Panc1 (cell line): Measurements from ENCODE around the gene CLIP4. TPM values are rescaled to one million over a fixed set of nuclear protein-coding genes. Genes with fewer than 3 reads are reported as not detected.

Experiments used
- ATAC-seq: fragments of 200-7000 bp; cut with Tn5 transposase; 2 replicates; pipeline ENCODE4 v1.9.1; 2020; ENCODE audit warnings: mild to moderate bottlenecking, moderate library complexity
- BruUV-seq: library from RNA; stranded (reverse); fragments of 400-500 nt; replicated peaks from 2 replicates; lab custom pipeline; 2021; lab: Mats Ljungman, UMichigan
- CTCF ChIA-PET: fragments of 300-600 bp; sonication (Branson Sonifier 250); formaldehyde crosslinking; loops from one replicate; lab custom pipeline; 2022; ENCODE audit warnings: antibody characterized with exemption; lab: Charles Lee
- POLR2A ChIA-PET: fragments of 300-600 bp; sonication (Branson Sonifier 250); formaldehyde crosslinking; loops from one replicate; lab custom pipeline; 2022; ENCODE audit warnings: antibody characterized with exemption; lab: Charles Lee
- DNase-seq: peaks from one replicate; pipeline ENCODE4 v3.0.0-alpha.2; 2010; ENCODE audit warnings: low read depth, low spot score
- H3K27ac ChIP-seq: 2 replicates; pipeline ENCODE4 v1.5.1; 2011; ENCODE audit warnings: mild to moderate bottlenecking, low read length, inconsistent platforms
- H3K27me3 ChIP-seq: fragments of 200-500 bp; sonication (Bioruptor generic); 2 replicates; pipeline ENCODE4 v1.6.0; 2014; ENCODE audit warnings: low read length, inconsistent platforms; ENCODE audit not compliant: control insufficient read depth, insufficient read depth
- H3K36me3 ChIP-seq: fragments of 200-500 bp; sonication (Bioruptor generic); 2 replicates; pipeline ENCODE4 v1.5.1; 2014; ENCODE audit warnings: inconsistent platforms, mild to moderate bottlenecking, low read length, moderate library complexity; ENCODE audit not compliant: control insufficient read depth, insufficient read depth
- H3K4me1 ChIP-seq: 2 replicates; pipeline ENCODE4 v1.5.1; 2011; ENCODE audit warnings: inconsistent platforms, mild to moderate bottlenecking, low read length, moderate library complexity; ENCODE audit not compliant: control insufficient read depth, insufficient read depth
- H3K4me3 ChIP-seq, 2 experiments: 2 replicates each; pipeline ENCODE4 v1.5.1; 2011 to 2012; ENCODE audit warnings: low read depth in 2 of 2, low read length in 2 of 2, mild to moderate bottlenecking in 2 of 2, inconsistent platforms in 1 of 2, moderate library complexity in 1 of 2
- H3K9me3 ChIP-seq: fragments of 200-500 bp; sonication (Bioruptor generic); 2 replicates; pipeline ENCODE4 v1.5.1; 2014; ENCODE audit warnings: low read depth, mild to moderate bottlenecking, inconsistent platforms, low read length, moderate library complexity; ENCODE audit not compliant: control insufficient read depth, insufficient read depth
- CTCF ChIP-seq: fragments of 450-650 bp; IDR thresholded peaks from 2 replicates; pipeline ENCODE4 v1.5.1; 2017; ENCODE audit warnings: mild to moderate bottlenecking
- POLR2AphosphoS5 ChIP-seq: IDR thresholded peaks from 2 replicates; pipeline ENCODE4 v1.6.1; 2012; ENCODE audit warnings: mild to moderate bottlenecking, low read depth, low read length, moderate library complexity
- SIN3A ChIP-seq: IDR thresholded peaks from 2 replicates; pipeline ENCODE4 v1.6.1; 2012; ENCODE audit warnings: low read depth, mild to moderate bottlenecking, low read length, moderate library complexity, borderline replicate concordance; ENCODE audit not compliant: insufficient read depth
- TCF7L2 ChIP-seq: IDR thresholded peaks from 2 replicates; pipeline ENCODE4 v1.6.1; 2011; ENCODE audit warnings: mild to moderate bottlenecking, low read depth, low read length, inconsistent platforms
- in situ Hi-C: cut with HindIII; loops from 2 replicates; pipeline ENCODE4 v1.10.0; 2016; ENCODE audit warnings: low sequenced_read_pairs, low pct_unique_long_range_greater_than_20kb
- intact Hi-C: fragments of 100-400 bp; cut with micrococcal nuclease; formaldehyde crosslinking; loops from one replicate; pipeline ENCODE4 v1.10.0; 2022; ENCODE audit not compliant: unreplicated experiment
- total RNA-seq: library from RNA; stranded (reverse); gene quantifications from one replicate; pipeline ENCODE4 v1.2.1, GENCODE V29; 2021; ENCODE audit not compliant: unreplicated experiment
- TF ChIP-seq, protein P1 (sequence below), 2 experiments: IDR thresholded peaks; 2 replicates each; pipeline ENCODE4 v1.6.1; 2011 to 2012; ENCODE audit warnings: low read depth in 2 of 2, control low read depth in 1 of 2, low read length in 1 of 2, mild to moderate bottlenecking in 1 of 2, moderate library complexity in 1 of 2; ENCODE audit not compliant: insufficient read depth in 1 of 2

The CLIP4 gene
- total RNA-seq, 1 experiment from 2014 or later = 43.0 TPM

DNA sequence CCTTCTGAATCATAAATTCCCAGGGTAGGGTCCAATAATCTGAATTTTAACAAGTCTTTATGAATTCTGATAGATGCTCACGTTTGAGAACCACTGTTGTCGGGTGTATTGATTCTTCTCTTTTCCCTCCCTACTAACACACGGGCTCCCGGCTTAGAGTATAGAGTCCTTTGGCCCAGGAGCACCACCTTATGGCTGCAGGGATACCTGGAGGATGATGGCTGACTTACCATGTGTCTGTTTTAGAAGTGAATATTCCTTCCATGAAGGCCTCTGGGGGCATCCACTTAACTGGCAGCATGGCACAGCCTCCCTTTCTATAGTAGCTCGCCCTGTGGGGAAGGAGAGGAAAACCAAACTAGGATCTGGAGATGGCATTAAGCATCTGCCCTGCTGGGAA is 91.7 kb downstream of the CLIP4 start:
- Histone ChIP-seq H3K4me1 (no peaks in the 10 kb centered on the region), H3K27me3 (no peaks in the 10 kb centered on the region), H3K27ac (no peak overlapping the region), H3K36me3 (no peaks in the 10 kb centered on the region), H3K4me3 (no peak overlapping the region), H3K9me3 (no peaks in the 10 kb centered on the region)
- no peak for DNase-seq
- ChIA-PET CTCF (no interaction called here), POLR2A (no interaction called here)
- no TSS peak for BruUV-seq
- no peak for ATAC-seq
- intact Hi-C loops (no loop called here), in situ Hi-C loops (no loop called here)
- TF ChIP-seq TCF7L2 = no peak
- peak; percentile 22; the same call in 1 of the 2 replicates for TF ChIP-seq CTCF
- TF ChIP-seq, protein P1, sequence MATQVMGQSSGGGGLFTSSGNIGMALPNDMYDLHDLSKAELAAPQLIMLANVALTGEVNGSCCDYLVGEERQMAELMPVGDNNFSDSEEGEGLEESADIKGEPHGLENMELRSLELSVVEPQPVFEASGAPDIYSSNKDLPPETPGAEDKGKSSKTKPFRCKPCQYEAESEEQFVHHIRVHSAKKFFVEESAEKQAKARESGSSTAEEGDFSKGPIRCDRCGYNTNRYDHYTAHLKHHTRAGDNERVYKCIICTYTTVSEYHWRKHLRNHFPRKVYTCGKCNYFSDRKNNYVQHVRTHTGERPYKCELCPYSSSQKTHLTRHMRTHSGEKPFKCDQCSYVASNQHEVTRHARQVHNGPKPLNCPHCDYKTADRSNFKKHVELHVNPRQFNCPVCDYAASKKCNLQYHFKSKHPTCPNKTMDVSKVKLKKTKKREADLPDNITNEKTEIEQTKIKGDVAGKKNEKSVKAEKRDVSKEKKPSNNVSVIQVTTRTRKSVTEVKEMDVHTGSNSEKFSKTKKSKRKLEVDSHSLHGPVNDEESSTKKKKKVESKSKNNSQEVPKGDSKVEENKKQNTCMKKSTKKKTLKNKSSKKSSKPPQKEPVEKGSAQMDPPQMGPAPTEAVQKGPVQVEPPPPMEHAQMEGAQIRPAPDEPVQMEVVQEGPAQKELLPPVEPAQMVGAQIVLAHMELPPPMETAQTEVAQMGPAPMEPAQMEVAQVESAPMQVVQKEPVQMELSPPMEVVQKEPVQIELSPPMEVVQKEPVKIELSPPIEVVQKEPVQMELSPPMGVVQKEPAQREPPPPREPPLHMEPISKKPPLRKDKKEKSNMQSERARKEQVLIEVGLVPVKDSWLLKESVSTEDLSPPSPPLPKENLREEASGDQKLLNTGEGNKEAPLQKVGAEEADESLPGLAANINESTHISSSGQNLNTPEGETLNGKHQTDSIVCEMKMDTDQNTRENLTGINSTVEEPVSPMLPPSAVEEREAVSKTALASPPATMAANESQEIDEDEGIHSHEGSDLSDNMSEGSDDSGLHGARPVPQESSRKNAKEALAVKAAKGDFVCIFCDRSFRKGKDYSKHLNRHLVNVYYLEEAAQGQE (IDR thresholded peaks at IDR 0.05; ENCODE audit: insufficient read depth in 1 of 2, low read depth in 2 of 2, low read length in 1 of 2) = no peak

DNA sequence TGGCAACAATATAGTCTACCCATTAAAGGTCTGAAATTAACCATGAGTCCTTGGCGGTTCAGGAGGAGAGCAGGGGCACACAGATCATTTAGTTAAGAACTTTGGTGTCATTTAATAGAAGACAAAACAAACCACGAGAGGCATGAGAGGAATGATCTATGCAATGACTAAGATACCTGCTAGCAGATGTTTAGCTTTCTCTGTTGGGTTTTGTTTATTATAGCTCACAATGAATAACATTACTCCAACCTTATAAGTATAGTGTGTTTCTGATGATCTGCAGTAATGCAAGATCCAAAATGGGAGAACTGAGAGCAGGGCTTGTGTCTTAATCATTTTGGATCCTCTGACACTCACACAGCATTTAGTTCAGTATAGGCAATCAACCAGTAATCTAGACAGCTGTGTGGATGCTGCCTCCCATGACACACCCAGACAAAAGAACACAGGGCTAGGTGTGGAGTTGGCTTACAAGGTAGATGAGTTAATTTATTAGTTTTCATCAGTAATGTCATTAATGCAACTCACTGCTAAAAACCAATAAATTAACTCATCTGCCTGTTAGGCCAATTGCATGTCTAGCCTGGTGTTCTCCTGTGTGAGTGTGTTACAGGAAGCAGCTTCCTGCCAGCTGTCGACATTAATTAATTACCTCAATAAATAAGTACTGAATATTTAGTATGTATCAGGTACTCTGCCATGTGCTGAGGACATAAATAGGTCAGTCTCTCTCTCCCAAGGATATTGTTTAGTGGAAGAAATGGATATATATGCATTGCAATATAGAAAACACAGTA is 92.3 kb downstream of the CLIP4 start:
- no peaks in the 10 kb centered on the region for H3K36me3 ChIP-seq

More for the DNA sequence above, 92.3 kb downstream of the CLIP4 start:
- ATAC-seq (no peak), DNase-seq (no peak)
- Histone ChIP-seq H3K9me3 (no peaks in the 10 kb centered on the region), H3K4me1 (no peaks in the 10 kb centered on the region), H3K4me3 (no peak overlapping the region), H3K27ac (no peak overlapping the region), H3K27me3 (no peaks in the 10 kb centered on the region)
- CTCF ChIA-PET = no interaction called here
- POLR2A ChIA-PET = no interaction called here
- in situ Hi-C loops (no loop called here), intact Hi-C loops (no loop called here)
- TF ChIP-seq SIN3A = no peak
- TF ChIP-seq TCF7L2 = no peak
- TF ChIP-seq POLR2AphosphoS5 = no peak
- TF ChIP-seq, protein P1 (IDR thresholded peaks at IDR 0.05; ENCODE audit: insufficient read depth in 1 of 2, low read depth in 2 of 2, low read length in 1 of 2) = no peak
- no peak for TF ChIP-seq CTCF
- BruUV-seq = no TSS peak
